H9 (cell line): ENCODE results near the gene CELF3. TPM values are rescaled to one million over a fixed set of nuclear protein-coding genes. Genes with fewer than 3 reads are reported as not detected.
"Not testable (repeated sequence)": the region's sequence is repeated elsewhere in the genome, so short reads cannot be mapped to it uniquely, and the experiment has no call there.

Source experiments
- DNase-seq: peaks from one replicate; pipeline ENCODE4 v3.0.0-alpha.2; 2017
- H2AFZ ChIP-seq: one replicate; pipeline ENCODE4 v1.6.1; 2013; ENCODE audit warnings: mild to moderate bottlenecking, low read length, control low read depth, moderate library complexity
- H2AK5ac ChIP-seq: 2 replicates; pipeline ENCODE4 v1.6.1; 2013; ENCODE audit warnings: low read length, control low read depth, mixed read lengths; ENCODE audit not compliant: insufficient read length
- H2BK120ac ChIP-seq: one replicate; pipeline ENCODE4 v1.6.1; 2013; ENCODE audit warnings: low read depth, mild to moderate bottlenecking, low read length, control low read depth, inconsistent platforms; ENCODE audit not compliant: poor library complexity, severe bottlenecking
- H2BK12ac ChIP-seq: 2 replicates; pipeline ENCODE4 v1.6.1; 2013; ENCODE audit warnings: low read length, control low read depth, mixed read lengths, low read depth; ENCODE audit not compliant: insufficient read length
- H2BK15ac ChIP-seq: 2 replicates; pipeline ENCODE4 v1.6.1; 2013; ENCODE audit warnings: low read depth, low read length, control low read depth
- H2BK20ac ChIP-seq: one replicate; pipeline ENCODE4 v1.6.1; 2013; ENCODE audit warnings: low read depth, mild to moderate bottlenecking, low read length, control low read depth, inconsistent platforms; ENCODE audit not compliant: poor library complexity, severe bottlenecking
- H2BK5ac ChIP-seq: 2 replicates; pipeline ENCODE4 v1.6.1; 2013; ENCODE audit warnings: low read length, control low read depth, mixed read lengths; ENCODE audit not compliant: insufficient read length
- H3K14ac ChIP-seq: 2 replicates; pipeline ENCODE4 v1.6.1; 2013; ENCODE audit warnings: low read length, control low read depth; ENCODE audit not compliant: insufficient read depth
- H3K18ac ChIP-seq: 2 replicates; pipeline ENCODE4 v1.6.1; 2013; ENCODE audit warnings: low read depth, mild to moderate bottlenecking, mixed read lengths, low read length, control low read depth; ENCODE audit not compliant: insufficient read length
- H3K23ac ChIP-seq: 2 replicates; pipeline ENCODE4 v1.6.1; 2013; ENCODE audit warnings: low read length, control low read depth, mixed read lengths, low read depth; ENCODE audit not compliant: insufficient read length
- H3K23me2 ChIP-seq: 2 replicates; pipeline ENCODE4 v1.6.1; 2013; ENCODE audit warnings: low read depth, mild to moderate bottlenecking, mixed read lengths, low read length, control low read depth; ENCODE audit not compliant: insufficient read length, poor library complexity, severe bottlenecking
- H3K27ac ChIP-seq: 2 replicates; pipeline ENCODE4 v1.5.1; 2013; ENCODE audit warnings: low read length, control low read depth, mixed read lengths, low read depth; ENCODE audit not compliant: insufficient read length
- H3K27me3 ChIP-seq: 2 replicates; pipeline ENCODE4 v1.6.1; 2013; ENCODE audit warnings: low read length, control low read depth, inconsistent platforms; ENCODE audit not compliant: insufficient read depth
- H3K4ac ChIP-seq: 2 replicates; pipeline ENCODE4 v1.6.1; 2013; ENCODE audit warnings: low read depth, mild to moderate bottlenecking, control low read depth, inconsistent platforms, low read length, moderate library complexity
- H3K4me1 ChIP-seq: 2 replicates; pipeline ENCODE4 v1.6.1; 2013; ENCODE audit warnings: low read length, control low read depth, inconsistent platforms; ENCODE audit not compliant: insufficient read depth
- H3K4me2 ChIP-seq: 2 replicates; pipeline ENCODE4 v1.6.1; 2013; ENCODE audit warnings: low read length, control low read depth, mixed read lengths; ENCODE audit not compliant: insufficient read length, insufficient read depth
- H3K56ac ChIP-seq: 2 replicates; pipeline ENCODE4 v1.6.1; 2013; ENCODE audit warnings: low read depth, mild to moderate bottlenecking, mixed read lengths, low read length, control low read depth; ENCODE audit not compliant: insufficient read length
- H3K79me1 ChIP-seq: 2 replicates; pipeline ENCODE4 v1.6.1; 2013; ENCODE audit warnings: low read depth, mild to moderate bottlenecking, moderate library complexity, low read length, control low read depth, inconsistent platforms; ENCODE audit not compliant: insufficient read depth, poor library complexity, severe bottlenecking
- H3K79me2 ChIP-seq: 2 replicates; pipeline ENCODE4 v1.6.1; 2013; ENCODE audit warnings: low read length, control low read depth, inconsistent platforms; ENCODE audit not compliant: insufficient read depth
- H3K9ac ChIP-seq: 2 replicates; pipeline ENCODE4 v1.6.1; 2013; ENCODE audit warnings: low read length, control low read depth, mixed read lengths; ENCODE audit not compliant: insufficient read length; ENCODE audit errors: extremely low read depth
- H3K9me3 ChIP-seq: one replicate; pipeline ENCODE4 v1.6.1; 2013; ENCODE audit warnings: low read depth, low read length, inconsistent platforms; ENCODE audit not compliant: control insufficient read depth
- H3T11ph ChIP-seq: one replicate; pipeline ENCODE4 v1.6.1; 2013; ENCODE audit warnings: mild to moderate bottlenecking, low read length, control low read depth, inconsistent platforms
- H4K20me1 ChIP-seq: one replicate; pipeline ENCODE4 v1.6.1; 2013; ENCODE audit not compliant: control insufficient read depth, insufficient read length, insufficient read depth
- H4K5ac ChIP-seq: 2 replicates; pipeline ENCODE4 v1.6.1; 2013; ENCODE audit warnings: low read depth, mild to moderate bottlenecking, mixed read lengths, low read length, control low read depth; ENCODE audit not compliant: insufficient read length
- H4K8ac ChIP-seq: replicated peaks from 2 replicates; pipeline ENCODE4 v1.6.1; 2013; ENCODE audit warnings: low read length, control low read depth, mixed read lengths, low read depth; ENCODE audit not compliant: insufficient read length
- H4K91ac ChIP-seq: 2 replicates; pipeline ENCODE4 v1.6.1; 2013; ENCODE audit warnings: low read depth, mild to moderate bottlenecking, moderate library complexity, mixed read lengths, low read length, control low read depth; ENCODE audit not compliant: insufficient read length
- H3K27ac Mint-ChIP-seq, 3 experiments: 2 replicates in 2 of 3; 3 replicates in 1 of 3; pipeline ENCODE4 v1.8.0; 2020 to 2021; ENCODE audit warnings: mixed read lengths in 3 of 3, mild to moderate bottlenecking in 1 of 3, moderate library complexity in 1 of 3
- H3K27me3 Mint-ChIP-seq: 2 replicates; pipeline ENCODE4 v1.8.0; 2021; ENCODE audit warnings: low read depth, mild to moderate bottlenecking, moderate library complexity, mixed read lengths
- H3K36me3 Mint-ChIP-seq, 3 experiments: 2 replicates in 2 of 3; 3 replicates in 1 of 3; pipeline ENCODE4 v1.8.0; 2020 to 2021; ENCODE audit warnings: low read depth in 3 of 3, mixed read lengths in 3 of 3; ENCODE audit not compliant: insufficient read depth in 1 of 3
- H3K4me1 Mint-ChIP-seq, 2 experiments: 2 replicates each; pipeline ENCODE4 v1.8.0; 2020; ENCODE audit warnings: mixed read lengths in 2 of 2
- H3K4me3 Mint-ChIP-seq, 2 experiments: 2 replicates in 1 of 2; 3 replicates in 1 of 2; pipeline ENCODE4 v1.8.0; 2020 to 2021; ENCODE audit warnings: mild to moderate bottlenecking in 2 of 2, mixed read lengths in 2 of 2, moderate library complexity in 1 of 2
- H3K9me3 Mint-ChIP-seq, 2 experiments: 2 replicates in 1 of 2; 3 replicates in 1 of 2; pipeline ENCODE4 v1.8.0; 2020; ENCODE audit warnings: mild to moderate bottlenecking in 2 of 2, mixed read lengths in 2 of 2, moderate library complexity in 1 of 2
- whole genome bisulfite sequencing: extraction: QIAGEN DNeasy Blood & Tissue Kit; methylation state at CpG from one replicate; pipeline ENCODE4 v1.1.7; 2013; ENCODE audit warnings: missing lambda C conversion rate, low lambda C conversion rate, mixed read lengths; ENCODE audit not compliant: insufficient read length; ENCODE audit errors: extremely low coverage; 5-methylcytosine and 5-hydroxymethylcytosine counted together
- total RNA-seq: library from RNA; stranded (reverse); gene quantifications from 2 replicates; pipeline ENCODE4 v1.2.1, GENCODE V29; 2021
- TF ChIP-seq, protein P1 (sequence below): fragments of 200-600 bp; sonication (generic); conservative IDR thresholded peaks from 3 replicates; pipeline ENCODE4 v1.8.0; 2021; ENCODE audit warnings: antibody characterized with exemption, mild to moderate bottlenecking

Gene CELF3
- total RNA-seq, 1 experiment from 2014 or later: 0.90 TPM

GRCh38 chr1:151684128-151684527 lies 32.5 kb downstream of the CELF3 start:
- H4K5ac ChIP-seq: no peak overlapping the region
- WGBS: no CpG with 5 or more reads among the region's 2 CpGs
- no peak overlapping the region for H3K14ac ChIP-seq
- H3K36me3 Mint-ChIP-seq: peaks cover 2 to 21% (median 9%) of the 10 kb centered on the region in 3 experiments; a peak in 3 of 7 replicates
- H3K79me2 ChIP-seq: no peaks in the 10 kb centered on the region
- no peak overlapping the region for H3K18ac ChIP-seq
- no peak overlapping the region for H2BK5ac ChIP-seq
- TF ChIP-seq, protein P1, sequence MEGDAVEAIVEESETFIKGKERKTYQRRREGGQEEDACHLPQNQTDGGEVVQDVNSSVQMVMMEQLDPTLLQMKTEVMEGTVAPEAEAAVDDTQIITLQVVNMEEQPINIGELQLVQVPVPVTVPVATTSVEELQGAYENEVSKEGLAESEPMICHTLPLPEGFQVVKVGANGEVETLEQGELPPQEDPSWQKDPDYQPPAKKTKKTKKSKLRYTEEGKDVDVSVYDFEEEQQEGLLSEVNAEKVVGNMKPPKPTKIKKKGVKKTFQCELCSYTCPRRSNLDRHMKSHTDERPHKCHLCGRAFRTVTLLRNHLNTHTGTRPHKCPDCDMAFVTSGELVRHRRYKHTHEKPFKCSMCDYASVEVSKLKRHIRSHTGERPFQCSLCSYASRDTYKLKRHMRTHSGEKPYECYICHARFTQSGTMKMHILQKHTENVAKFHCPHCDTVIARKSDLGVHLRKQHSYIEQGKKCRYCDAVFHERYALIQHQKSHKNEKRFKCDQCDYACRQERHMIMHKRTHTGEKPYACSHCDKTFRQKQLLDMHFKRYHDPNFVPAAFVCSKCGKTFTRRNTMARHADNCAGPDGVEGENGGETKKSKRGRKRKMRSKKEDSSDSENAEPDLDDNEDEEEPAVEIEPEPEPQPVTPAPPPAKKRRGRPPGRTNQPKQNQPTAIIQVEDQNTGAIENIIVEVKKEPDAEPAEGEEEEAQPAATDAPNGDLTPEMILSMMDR: no peak
- no peak overlapping the region for H4K91ac ChIP-seq
- H2BK120ac ChIP-seq: no peak overlapping the region
- no peak overlapping the region for H3T11ph ChIP-seq
- no peak overlapping the region for H3K23ac ChIP-seq
- no peak overlapping the region for H2AK5ac ChIP-seq
- H2AFZ ChIP-seq: no peak overlapping the region
- no peaks in the 10 kb centered on the region for H3K27me3 ChIP-seq
- H3K4me2 ChIP-seq: no peak overlapping the region
- no peak overlapping the region for H2BK20ac ChIP-seq
- H3K4ac ChIP-seq: no peak overlapping the region
- H3K4me3 Mint-ChIP-seq: no peak overlapping the region
- H3K4me1 ChIP-seq: no peaks in the 10 kb centered on the region
- no peak overlapping the region for H3K56ac ChIP-seq
- H3K27ac ChIP-seq: no peak overlapping the region
- H2BK12ac ChIP-seq: no peak overlapping the region
- no peaks in the 10 kb centered on the region for H3K9me3 Mint-ChIP-seq
- H2BK15ac ChIP-seq: no peak overlapping the region
- H3K27ac Mint-ChIP-seq: no peak overlapping the region
- H3K9ac ChIP-seq: no peak overlapping the region
- H4K20me1 ChIP-seq: no peaks in the 10 kb centered on the region
- no peaks in the 10 kb centered on the region for H3K4me1 Mint-ChIP-seq
- DNase-seq: no peak
- H4K8ac ChIP-seq: no peak overlapping the region
- H3K79me1 ChIP-seq: no peaks in the 10 kb centered on the region
- H3K23me2 ChIP-seq: no peaks in the 10 kb centered on the region
- no peaks in the 10 kb centered on the region for H3K27me3 Mint-ChIP-seq
- H3K9me3 ChIP-seq: no peaks in the 10 kb centered on the region

DNA sequence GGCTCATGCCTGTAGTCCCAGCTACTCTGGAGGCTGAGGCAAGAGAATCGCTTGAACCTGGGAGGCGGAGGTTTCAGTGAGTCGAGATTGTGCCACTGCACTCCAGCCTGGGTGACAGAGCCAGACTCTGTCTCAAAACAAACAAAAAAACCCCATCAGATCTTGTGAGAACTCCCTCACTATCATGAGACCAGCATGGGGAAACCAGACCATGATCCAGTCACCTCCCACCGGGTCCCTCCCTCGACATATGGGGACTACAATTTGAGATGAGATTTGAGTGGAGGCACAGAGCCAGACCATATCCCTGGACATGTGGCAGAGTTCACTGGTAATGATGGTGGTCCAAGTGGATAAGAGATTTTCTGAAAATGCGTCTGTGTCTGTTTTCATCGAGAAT lies 33.7 kb downstream of the CELF3 start:
- not testable (repeated sequence) for H3K4me2 ChIP-seq, H3K79me2 ChIP-seq, H3K27me3 ChIP-seq, H2BK120ac ChIP-seq, H3K9me3 Mint-ChIP-seq, H2AFZ ChIP-seq, H3K27me3 Mint-ChIP-seq, H4K8ac ChIP-seq, H2BK12ac ChIP-seq, DNase-seq, H2AK5ac ChIP-seq, H4K20me1 ChIP-seq, H3K27ac Mint-ChIP-seq, H3T11ph ChIP-seq, H3K23ac ChIP-seq, H2BK5ac ChIP-seq, H3K4me1 ChIP-seq, H3K4ac ChIP-seq, H2BK20ac ChIP-seq, H3K27ac ChIP-seq, H3K56ac ChIP-seq, H3K4me3 Mint-ChIP-seq, H3K79me1 ChIP-seq, H3K9me3 ChIP-seq, H3K9ac ChIP-seq, H3K4me1 Mint-ChIP-seq, H2BK15ac ChIP-seq, H3K23me2 ChIP-seq, H3K18ac ChIP-seq, H4K91ac ChIP-seq, H3K14ac ChIP-seq, H4K5ac ChIP-seq
- no CpG with 5 or more reads among the region's 7 CpGs for WGBS
- peaks cover 2 to 27% (median 9%) of the 10 kb centered on the region in 3 experiments; a peak in 3 of 7 replicates for H3K36me3 Mint-ChIP-seq
